GM19468 (cell line): ENCODE measurements around the gene PADI1.
"Not testable (repeated sequence)": the region's sequence is repeated elsewhere in the genome, so short reads cannot be mapped to it uniquely, and the experiment has no call there.

ENCODE experiments used
- ATAC-seq: cut with Tn5 transposase; IDR thresholded peaks from one replicate; pipeline ENCODE4 v1.9.1; 2021; ENCODE audit warnings: mild to moderate bottlenecking, moderate library complexity, moderate number of reproducible peaks; ENCODE audit not compliant: unreplicated experiment; ENCODE audit errors: extremely low read depth

Gene PADI1

DNA sequence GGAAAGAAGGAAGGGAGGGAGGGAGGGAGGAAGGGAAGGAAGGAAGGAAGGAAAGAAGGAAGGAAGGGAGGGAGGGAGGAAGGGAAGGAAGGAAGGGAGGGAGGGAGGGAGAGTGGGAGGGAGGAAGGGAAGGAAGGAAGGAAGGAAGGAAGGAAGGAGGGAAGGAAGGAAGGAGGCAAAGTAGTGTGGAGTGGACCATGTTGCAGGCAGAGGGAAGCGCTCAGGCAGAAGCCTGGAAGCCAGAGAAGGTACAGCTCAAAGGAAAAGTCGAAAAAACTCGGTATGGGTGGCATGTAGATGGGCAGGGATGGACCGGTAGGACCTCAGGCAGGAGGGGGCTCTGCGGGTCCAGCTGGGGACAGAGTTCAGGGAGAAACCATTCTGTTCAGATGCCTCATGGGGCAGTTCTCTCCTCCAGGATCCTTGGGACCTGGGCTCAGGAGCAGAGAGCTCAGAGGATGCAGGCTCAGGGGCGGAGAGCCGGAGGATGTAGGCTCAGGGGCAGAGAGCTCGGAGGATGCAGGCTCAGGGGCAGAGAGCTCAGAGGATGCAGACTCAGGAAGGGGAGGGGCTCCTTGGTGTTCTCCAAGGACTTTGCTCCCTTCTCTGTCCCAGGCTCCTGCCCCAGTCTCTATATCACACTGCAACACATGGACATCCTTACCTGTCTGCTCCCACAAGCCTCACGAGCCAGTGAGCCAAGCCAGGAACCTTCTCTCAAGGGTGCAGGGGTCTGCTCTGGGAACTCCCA is 30.4 kb downstream of the PADI1 start:
- no peak for ATAC-seq

GRCh38 chr1:17236779-17237560 is 32.0 kb downstream of the PADI1 start:
- no peak for ATAC-seq

GRCh38 chr1:17237561-17237903 is 32.6 kb downstream of the PADI1 start:
- no peak for ATAC-seq

GRCh38 chr1:17239420-17239819 is 34.5 kb downstream of the PADI1 start:
- ATAC-seq, result no peak

DNA sequence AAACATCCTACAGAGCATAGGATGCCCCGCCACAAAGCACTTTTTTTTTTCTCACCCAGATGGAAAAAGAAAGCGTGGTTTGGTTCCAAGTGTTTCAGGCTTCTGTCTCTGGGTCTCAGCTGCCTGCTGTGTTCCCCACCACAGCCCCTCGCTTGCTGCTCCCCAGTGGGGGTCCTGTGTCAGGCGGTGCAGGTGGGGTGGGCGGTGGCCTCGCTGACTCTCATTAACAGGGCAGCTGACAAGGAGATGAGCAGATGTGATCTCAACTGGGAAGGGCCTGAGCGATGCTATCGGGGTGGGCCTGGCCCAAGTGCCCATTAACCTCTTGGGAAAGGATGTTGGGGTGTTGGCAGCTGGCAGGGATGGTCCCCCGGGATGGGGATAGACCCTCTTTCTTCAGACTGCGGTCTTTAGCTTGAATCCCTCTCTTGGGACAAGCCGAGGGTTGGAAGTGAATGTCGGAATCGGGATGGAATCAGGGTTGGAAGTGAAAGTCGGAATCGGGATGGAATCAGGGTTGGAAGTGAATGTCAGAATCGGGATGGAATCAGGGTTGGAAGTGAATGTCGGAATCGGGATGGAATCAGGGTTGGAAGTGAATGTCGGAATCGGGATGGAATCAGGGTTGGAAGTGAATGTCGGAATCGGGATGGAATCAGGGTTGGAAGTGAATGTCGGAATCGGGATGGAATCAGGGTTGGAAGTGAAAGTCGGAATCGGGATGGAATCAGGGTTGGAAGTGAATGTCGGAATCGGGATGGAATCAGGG is 36.3 kb downstream of the PADI1 start:
- ATAC-seq, result not testable (repeated sequence)

GRCh38 chr1:17241780-17242074 is 36.8 kb downstream of the PADI1 start:
- not testable (repeated sequence) for ATAC-seq

GRCh38 chr1:17243274-17243673 is 38.3 kb downstream of the PADI1 start:
- ATAC-seq, result no peak

GRCh38 chr1:17244821-17245740 is 40.2 kb downstream of the PADI1 start:
- no peak for ATAC-seq

DNA sequence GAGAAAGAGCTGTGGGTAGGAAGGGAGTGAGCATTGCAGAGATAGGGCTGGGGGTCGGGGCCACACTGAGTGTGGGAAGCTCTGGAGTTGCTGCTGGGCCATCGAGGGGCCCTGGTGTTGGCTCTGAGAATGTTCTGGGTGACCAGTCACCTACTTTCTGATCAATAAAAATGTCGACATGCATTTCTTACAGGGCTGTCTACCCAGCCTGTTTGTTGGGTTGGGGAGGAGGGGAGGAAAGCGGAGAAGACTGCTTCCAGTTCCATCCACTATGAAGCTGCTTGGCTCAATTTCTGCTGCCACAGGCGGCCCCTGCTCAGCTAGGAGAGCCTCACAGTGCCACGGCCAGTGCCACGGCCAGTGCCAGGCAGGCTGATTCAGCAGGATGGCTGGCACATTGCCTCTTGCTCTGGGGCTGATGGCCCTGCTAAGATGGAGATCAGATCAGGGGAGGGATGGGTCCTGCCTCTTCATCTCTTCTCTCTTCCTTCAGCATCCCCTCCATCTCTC is 40.9 kb downstream of the PADI1 start:
- no peak for ATAC-seq

- no peak for ATAC-seq
These were observed 42.0 kb downstream of the PADI1 start for GRCh38 chr1:17246971-17247370.

GRCh38 chr1:17248781-17249180 is 43.9 kb downstream of the PADI1 start, which contains the start of gene PADI3:
Gene PADI3 (plus strand): TSS chr1:17249098. CDS start chr1:17249138, 40 bp downstream.
- no peak for ATAC-seq

DNA sequence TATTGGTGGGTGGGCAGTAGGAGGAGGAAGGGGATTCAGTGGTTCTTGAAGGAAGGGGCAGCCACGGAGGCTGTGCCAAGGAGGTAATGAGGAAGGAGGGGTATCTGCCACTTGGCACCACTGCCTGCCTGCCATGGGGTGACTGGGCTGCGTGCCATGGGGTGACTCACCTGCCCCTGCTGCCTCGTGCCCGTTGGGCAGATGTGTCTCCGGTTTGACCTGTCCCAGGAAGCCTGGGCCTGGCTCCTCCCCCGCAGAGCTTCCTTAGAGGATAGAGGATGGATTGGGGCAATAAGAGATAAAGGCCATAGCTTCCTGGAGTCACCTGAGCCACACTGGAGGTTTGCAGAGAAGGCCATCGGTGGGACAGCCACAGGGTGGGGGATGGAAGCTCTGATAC is 45.7 kb downstream of the PADI1 start:
- no peak for ATAC-seq

- no peak for ATAC-seq
These were observed 46.3 kb downstream of the PADI1 start for GRCh38 chr1:17251246-17251645.

DNA sequence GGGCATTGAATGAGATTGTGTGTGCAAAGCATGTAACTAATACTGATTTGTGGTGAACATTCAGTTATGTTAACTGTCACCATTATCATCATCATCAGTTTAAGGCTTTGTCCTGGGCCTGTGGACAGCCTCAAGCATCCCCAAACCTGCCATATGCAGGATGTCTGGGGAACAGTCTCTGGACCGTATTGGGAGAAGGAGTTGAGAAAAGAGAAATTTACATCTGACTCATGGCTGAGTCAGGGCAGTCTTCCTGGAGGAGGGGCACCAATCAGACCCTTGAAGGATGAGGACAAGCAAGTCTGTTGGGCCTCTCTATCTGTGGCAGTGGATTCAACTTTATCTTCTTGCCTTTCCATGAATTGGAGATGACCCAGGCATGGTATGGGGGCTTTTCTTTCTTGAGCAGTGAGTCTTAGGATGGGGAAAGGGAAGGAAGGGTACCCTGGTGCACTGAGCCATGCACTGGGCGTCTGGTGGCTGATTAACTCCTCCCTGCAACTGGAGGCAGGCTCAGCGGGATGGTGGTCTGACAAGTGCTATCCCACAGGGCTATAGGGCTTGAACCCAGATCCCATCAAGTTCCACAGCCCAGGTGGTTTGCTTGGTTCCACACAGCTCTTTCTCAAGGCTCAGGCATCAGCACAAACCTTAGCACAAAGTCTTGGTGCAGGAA is 46.9 kb downstream of the PADI1 start:
- no peak for ATAC-seq

DNA sequence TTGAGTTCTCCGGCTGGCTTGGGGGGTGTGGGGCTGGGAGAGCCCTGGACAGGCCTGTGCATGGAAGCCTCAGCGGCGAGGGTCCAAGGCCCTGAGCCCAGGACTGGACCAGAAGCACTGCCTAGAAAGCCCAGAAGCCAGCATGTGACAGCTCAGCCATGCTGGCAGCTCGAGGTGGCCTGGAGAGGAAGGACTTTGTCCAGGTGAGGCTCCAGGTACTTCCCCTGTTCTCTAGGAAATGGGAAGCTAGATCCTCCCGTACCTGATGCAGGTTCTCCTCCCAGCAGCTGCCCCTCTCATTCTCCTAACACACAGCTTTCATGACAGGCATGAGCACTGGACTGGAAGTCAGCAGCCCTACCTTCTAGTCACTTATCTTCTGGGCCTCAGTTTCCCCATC is 50.4 kb downstream of the PADI1 start:
- ATAC-seq, result no peak

GRCh38 chr1:17258116-17258757 is 53.3 kb downstream of the PADI1 start:
- ATAC-seq, result no peak

DNA sequence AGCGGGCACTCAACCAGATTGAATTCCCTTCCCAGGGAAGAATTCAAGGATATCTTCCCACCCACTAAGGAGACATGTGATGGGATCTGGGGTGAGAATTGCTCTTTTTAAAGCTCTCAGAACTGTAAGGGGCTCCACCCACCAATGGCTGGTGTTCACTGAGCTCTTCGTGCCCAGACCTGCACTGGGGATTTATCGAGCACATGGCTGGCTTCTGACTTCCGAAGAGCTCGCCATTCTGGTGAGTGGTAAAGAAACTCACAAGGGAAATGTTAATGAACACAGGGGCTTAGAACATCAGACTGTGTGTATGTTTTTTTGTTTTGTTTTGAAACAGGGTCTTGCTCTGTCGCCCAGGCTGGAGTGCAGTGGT is 53.8 kb downstream of the PADI1 start:
- ATAC-seq, result no peak

GRCh38 chr1:17259233-17259873 is 54.4 kb downstream of the PADI1 start:
- no peak for ATAC-seq
